Subcutaneous abdominal adipose tissue (tissue), 5 donors: ENCODE data around the gene TJAP1.
"Not testable (repeated sequence)": the region's sequence is repeated elsewhere in the genome, so short reads cannot be mapped to it uniquely, and the experiment has no call there.

Experiments used
- H3K27ac ChIP-seq: one replicate; pipeline ENCODE4 v1.7.0; 2013; ENCODE audit warnings: low read depth, mild to moderate bottlenecking, inconsistent platforms, low read length, moderate library complexity
- H3K27me3 ChIP-seq, 5 donors: one replicate each; pipeline ENCODE4 v1.7.0; 2013; ENCODE audit warnings: low read length in 5 of 5, inconsistent platforms in 1 of 5; ENCODE audit not compliant: control insufficient read depth in 5 of 5, insufficient read depth in 4 of 5
- H3K36me3 ChIP-seq, 5 donors: one replicate each; pipeline ENCODE4 v1.7.0; 2013; ENCODE audit warnings: low read length in 5 of 5; ENCODE audit not compliant: control insufficient read depth in 5 of 5, insufficient read depth in 5 of 5
- H3K4me1 ChIP-seq, 5 donors: one replicate each; pipeline ENCODE4 v1.7.0; 2013; ENCODE audit warnings: low read length in 5 of 5, mild to moderate bottlenecking in 3 of 5, moderate library complexity in 1 of 5; ENCODE audit not compliant: control insufficient read depth in 5 of 5, insufficient read depth in 5 of 5
- H3K4me3 ChIP-seq, 5 donors: one replicate each; pipeline ENCODE4 v1.7.0; 2013; ENCODE audit warnings: low read length in 5 of 5, low read depth in 1 of 5
- H3K9ac ChIP-seq, 5 donors: one replicate each; pipeline ENCODE4 v1.7.0; 2013; ENCODE audit warnings: low read length in 5 of 5, mild to moderate bottlenecking in 4 of 5, moderate library complexity in 3 of 5
- H3K9me3 ChIP-seq, 5 donors: one replicate each; pipeline ENCODE4 v1.7.0; 2013; ENCODE audit warnings: low read length in 5 of 5; ENCODE audit not compliant: control insufficient read depth in 5 of 5
- donor health status: healthy.
- donor health status: healthy.
- donor health status: healthy.
- donor health status: healthy.
- donor health status: healthy.

Gene TJAP1

DNA sequence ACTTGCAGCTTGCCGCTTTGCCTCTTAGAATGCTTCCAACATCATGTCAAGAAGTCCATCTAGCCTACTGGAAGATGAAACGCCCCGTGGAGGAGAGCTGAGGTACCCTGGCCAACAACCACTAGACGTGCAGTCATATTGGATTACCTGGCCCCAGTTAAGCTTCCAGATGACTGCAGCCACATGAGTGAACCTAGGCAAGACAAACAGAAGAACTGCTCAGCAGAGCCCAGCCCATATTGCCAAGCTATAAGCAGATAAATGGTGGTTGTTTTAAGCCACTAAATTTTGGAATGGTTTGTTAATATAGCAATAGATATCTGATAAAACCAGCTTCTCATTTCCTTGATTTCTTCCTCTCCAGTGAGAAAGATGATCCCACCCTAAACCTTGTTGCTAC, 17.3 kb upstream of the TJAP1 start:
- Histone ChIP-seq H3K9me3 (no peaks in the 10 kb centered on the region), H3K27me3 (peaks cover 8 to 33% (median 29%) of the 10 kb centered on the region in 5 donors)

DNA sequence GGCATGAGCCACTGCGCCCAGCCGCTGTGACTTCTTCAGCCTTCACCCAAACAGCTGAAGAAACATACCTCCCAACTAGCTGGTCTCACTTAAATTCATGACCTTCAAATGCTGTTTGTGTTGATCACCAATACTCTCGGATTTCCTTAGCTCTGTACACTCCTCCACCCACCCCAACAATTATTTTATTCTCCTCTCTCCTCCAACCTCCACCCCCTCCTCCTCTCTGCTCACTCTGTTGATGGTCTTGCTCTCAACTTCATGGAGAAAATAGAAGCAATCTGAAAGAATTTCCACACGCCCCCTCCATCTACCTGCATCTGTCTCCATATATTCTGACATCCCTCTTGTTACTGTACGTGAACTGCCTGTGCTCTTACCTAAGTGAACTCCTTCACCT, 15.4 kb upstream of the TJAP1 start:
- H3K27ac ChIP-seq = no peak overlapping the region
- H3K36me3 ChIP-seq = no peaks in the 10 kb centered on the region
- no peak overlapping the region for H3K9ac ChIP-seq
- H3K9me3 ChIP-seq = no peaks in the 10 kb centered on the region
- H3K4me1 ChIP-seq = no peaks in the 10 kb centered on the region
- peaks cover 5 to 27% (median 22%) of the 10 kb centered on the region in 5 donors for H3K27me3 ChIP-seq
- H3K4me3 ChIP-seq = no peak overlapping the region

More for the DNA sequence above, 17.3 kb upstream of the TJAP1 start:
- Histone ChIP-seq H3K27ac (no peak overlapping the region), H3K4me1 (peaks cover 0 to 9% (median 5%) of the 10 kb centered on the region in 5 donors), H3K9ac (no peak overlapping the region), H3K36me3 (no peaks in the 10 kb centered on the region), H3K4me3 (no peak overlapping the region)

DNA sequence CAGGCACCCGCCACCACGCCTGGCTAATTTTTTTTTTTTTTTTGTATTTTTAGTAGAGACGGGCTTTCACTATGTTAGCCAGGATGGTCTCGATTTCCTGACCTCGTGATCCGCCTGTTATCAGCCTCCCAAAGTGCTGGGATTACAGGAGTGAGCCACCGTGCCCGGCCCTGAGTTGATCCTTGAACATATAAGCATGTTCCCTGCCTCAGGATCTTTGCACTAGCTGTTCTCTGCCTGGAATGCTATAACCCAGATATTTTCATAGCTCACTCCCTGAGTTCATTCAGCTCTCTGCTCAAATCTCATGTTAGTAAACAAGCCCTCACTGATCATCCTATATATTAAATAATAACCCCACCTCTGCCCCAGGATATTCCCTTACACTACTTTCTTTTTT, 13.0 kb upstream of the TJAP1 start:
- no peaks in the 10 kb centered on the region for H3K4me1 ChIP-seq
- no peaks in the 10 kb centered on the region for H3K9me3 ChIP-seq
- H3K4me3 ChIP-seq = no peak overlapping the region
- no peaks in the 10 kb centered on the region for H3K36me3 ChIP-seq
- peaks cover 10 to 33% (median 15%) of the 10 kb centered on the region in 5 donors for H3K27me3 ChIP-seq
- no peak overlapping the region for H3K27ac ChIP-seq
- no peak overlapping the region for H3K9ac ChIP-seq

DNA sequence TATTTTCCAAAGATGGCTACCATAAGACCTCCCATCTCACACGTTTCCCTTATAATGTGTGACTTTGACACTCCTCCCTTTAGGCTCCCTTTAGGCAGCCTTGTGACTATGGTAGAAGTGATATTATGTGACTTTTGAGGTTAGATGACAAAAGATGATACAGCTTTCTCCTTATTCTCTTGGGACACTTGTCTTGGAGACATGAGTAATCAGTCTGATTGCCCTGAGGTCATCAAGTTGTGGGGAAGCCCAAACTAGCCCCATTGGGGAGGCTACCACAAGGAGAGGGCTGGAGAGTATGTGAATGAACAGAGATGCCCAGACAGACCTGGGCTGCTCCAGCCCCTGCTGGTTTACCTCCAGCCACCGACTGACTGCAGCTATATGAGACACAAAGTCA, 11.4 kb upstream of the TJAP1 start:
- Histone ChIP-seq H3K9ac (no peak overlapping the region), H3K27me3 (peaks cover 10 to 35% (median 15%) of the 10 kb centered on the region in 5 donors), H3K4me1 (no peaks in the 10 kb centered on the region), H3K36me3 (no peaks in the 10 kb centered on the region), H3K4me3 (no peak overlapping the region), H3K27ac (no peak overlapping the region), H3K9me3 (no peaks in the 10 kb centered on the region)

DNA sequence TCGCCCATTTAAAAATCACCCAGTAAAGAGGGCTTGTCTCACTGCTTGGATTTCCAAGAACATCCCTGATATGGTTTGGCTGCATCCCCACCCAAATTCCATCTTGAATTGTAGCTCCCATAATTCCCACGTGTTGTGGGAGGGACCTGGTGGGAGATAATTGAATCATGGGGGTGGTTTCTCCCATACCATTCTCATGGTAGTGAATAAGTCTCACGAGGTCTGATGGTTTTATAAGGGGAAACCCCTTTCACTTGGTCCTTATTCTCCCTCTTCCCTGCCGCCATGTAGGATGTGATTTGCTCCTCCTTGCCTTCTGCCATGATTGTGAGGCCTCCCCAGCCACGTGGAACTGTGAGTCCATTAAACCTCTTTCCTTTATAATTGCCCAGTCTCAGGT, 10.1 kb upstream of the TJAP1 start:
- not testable (repeated sequence) for H3K36me3 ChIP-seq, H3K27ac ChIP-seq, H3K4me3 ChIP-seq, H3K4me1 ChIP-seq, H3K9me3 ChIP-seq, H3K9ac ChIP-seq
- peaks cover 7 to 30% (median 9%) of the 10 kb centered on the region in 5 donors for H3K27me3 ChIP-seq

DNA sequence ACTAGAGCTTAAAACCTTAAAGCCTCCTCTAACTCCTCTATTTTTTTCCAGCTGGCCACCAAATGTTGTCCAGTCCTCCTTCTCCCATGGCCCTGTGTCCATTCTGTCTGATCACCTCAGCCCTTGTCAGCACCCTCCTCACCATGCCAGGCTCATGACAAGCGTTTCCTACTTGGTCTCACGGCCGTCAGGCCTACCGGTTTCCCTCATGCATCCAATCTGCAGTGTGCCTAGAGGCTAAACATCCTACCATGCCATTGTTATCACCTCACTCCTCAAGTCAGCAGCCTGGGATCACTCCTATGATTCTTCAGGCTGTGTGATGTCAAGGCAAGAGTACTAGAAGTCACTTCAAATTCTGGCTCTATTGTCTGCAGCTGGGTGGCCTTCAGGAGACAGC, 9.6 kb upstream of the TJAP1 start:
- Histone ChIP-seq H3K4me1 (no peaks in the 10 kb centered on the region), H3K27ac (no peak overlapping the region), H3K36me3 (no peaks in the 10 kb centered on the region), H3K27me3 (peaks cover 4 to 25% (median 7%) of the 10 kb centered on the region in 5 donors), H3K4me3 (no peak overlapping the region), H3K9ac (no peak overlapping the region), H3K9me3 (no peaks in the 10 kb centered on the region)

DNA sequence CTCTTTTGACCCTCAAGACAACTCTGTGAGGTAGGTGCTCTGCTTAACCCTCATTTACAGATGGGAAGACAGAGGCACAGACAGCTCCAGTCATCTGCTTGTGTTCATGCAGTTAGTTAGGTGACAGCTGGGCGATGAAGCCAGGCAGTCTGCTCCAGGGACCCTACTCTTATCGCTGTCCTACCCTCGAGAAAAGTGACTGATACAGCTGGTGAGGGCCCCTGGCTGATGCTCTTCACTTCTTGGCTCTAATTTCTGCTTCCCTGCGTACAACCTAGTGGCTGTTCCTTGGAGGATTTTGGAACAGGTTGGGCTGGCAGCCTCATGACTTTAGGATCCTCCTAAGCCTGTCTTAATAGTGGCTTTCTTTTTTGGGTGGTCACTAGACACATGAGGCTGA, 9.1 kb upstream of the TJAP1 start:
- H3K9ac ChIP-seq = no peak overlapping the region
- H3K9me3 ChIP-seq = no peaks in the 10 kb centered on the region
- no peak overlapping the region for H3K4me3 ChIP-seq
- H3K27ac ChIP-seq = no peak overlapping the region
- no peaks in the 10 kb centered on the region for H3K4me1 ChIP-seq
- peaks cover 4 to 21% (median 7%) of the 10 kb centered on the region in 5 donors for H3K27me3 ChIP-seq
- no peaks in the 10 kb centered on the region for H3K36me3 ChIP-seq

DNA sequence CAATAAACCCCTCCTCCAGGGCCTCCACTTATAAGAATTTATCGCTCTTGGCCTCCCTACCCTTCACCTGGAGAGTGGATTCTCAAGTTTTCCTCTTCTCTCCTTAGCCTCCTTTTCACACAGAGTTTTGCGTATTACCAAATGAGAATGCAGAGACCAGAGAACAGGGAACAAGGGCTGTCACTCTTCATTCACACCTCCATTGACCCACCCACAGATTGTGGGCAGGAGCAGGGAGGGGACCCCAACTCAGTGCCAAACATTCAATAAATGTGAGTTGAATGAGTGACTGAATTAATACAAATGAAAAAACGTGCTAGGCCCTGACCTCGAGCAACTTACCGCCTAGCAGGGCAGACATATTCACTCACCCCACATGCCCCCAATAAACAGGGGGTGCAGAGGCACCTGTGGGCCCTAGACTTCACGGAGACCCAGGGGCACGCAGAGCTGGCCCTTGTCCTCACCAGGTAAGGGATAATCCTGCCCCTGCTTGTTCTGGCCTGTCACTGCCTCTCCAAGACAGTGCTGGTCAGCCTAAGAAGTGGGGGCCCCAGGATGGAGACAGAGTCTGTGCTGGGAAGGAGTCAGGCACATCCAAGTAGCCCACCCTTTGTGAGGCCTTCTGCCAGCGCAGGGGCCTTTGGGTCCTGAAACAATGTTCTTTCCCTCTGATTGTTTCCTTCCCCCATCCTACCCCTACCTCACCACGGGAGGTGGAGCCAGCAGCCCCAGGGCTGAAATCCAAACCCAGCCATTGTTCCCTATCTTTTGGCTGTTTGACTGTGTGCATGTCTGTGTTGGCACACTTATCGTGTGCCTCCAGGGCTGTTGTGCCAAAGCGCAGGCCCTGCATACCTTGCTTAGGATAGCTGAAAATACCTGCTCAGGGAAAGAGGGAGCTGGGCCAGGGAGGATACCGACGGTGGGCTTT, 8.4 kb upstream of the TJAP1 start:
- H3K27me3 ChIP-seq = peaks cover 4 to 19% (median 7%) of the 10 kb centered on the region in 5 donors
- H3K9ac ChIP-seq = no peak overlapping the region
- H3K36me3 ChIP-seq = no peaks in the 10 kb centered on the region
- no peaks in the 10 kb centered on the region for H3K4me1 ChIP-seq
- no peaks in the 10 kb centered on the region for H3K9me3 ChIP-seq
- no peak overlapping the region for H3K27ac ChIP-seq
- H3K4me3 ChIP-seq = no peak overlapping the region

DNA sequence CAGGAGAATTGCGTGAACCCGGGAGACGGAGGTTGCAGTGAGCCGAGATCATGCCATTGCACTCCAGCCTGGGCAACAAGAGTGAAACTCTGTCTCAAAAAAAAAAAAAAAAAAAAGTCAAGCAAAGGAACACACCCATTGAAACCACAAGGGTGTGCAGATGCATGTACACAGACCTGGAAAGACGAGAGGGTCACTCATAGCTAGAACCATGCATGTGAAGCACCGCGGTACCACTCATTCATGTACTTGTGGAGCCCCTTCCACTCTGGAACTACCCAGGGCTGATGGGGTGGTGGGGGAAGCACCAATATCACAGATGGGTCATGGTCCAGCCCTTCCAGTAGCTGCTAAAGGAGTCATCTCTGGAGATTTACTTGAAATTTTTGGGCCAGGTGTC, 7.4 kb upstream of the TJAP1 start:
- H3K4me3 ChIP-seq = no peak overlapping the region
- H3K27me3 ChIP-seq = peaks cover 4 to 19% (median 7%) of the 10 kb centered on the region in 5 donors
- H3K4me1 ChIP-seq = no peaks in the 10 kb centered on the region
- H3K9ac ChIP-seq = no peak overlapping the region
- H3K27ac ChIP-seq = no peak overlapping the region
- H3K36me3 ChIP-seq = no peaks in the 10 kb centered on the region
- H3K9me3 ChIP-seq = no peaks in the 10 kb centered on the region

DNA sequence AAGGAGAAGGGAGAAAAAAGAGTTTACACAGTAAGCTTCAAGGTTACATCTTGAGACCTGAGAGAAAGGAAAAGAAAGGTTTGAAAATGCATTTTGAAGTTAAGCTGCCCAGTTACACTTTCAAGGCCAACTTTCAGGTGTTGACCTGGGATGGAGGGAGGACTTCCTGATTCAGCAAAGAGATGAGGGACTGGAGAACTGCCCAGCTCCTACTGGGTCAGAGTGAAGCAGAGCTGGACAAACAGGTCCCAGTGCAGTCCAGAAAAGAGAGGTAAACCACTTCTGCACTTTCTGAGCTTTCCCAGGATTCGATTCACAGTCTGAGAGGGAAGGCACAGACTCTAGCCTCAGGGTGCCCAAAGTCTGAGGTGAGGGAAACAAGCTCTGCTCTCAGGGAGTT, 6.0 kb upstream of the TJAP1 start:
- no peak overlapping the region for H3K9ac ChIP-seq
- H3K4me1 ChIP-seq = no peaks in the 10 kb centered on the region
- no peaks in the 10 kb centered on the region for H3K9me3 ChIP-seq
- H3K4me3 ChIP-seq = no peak overlapping the region
- H3K36me3 ChIP-seq = no peaks in the 10 kb centered on the region
- H3K27ac ChIP-seq = no peak overlapping the region
- H3K27me3 ChIP-seq = peaks cover 0 to 15% (median 4%) of the 10 kb centered on the region in 5 donors
